GM21526 (cell line): Measurements from ENCODE around the gene ZNF821.
"Not testable (repeated sequence)": the region's sequence is repeated elsewhere in the genome, so short reads cannot be mapped to it uniquely, and the experiment has no call there.

Experiments used
- ATAC-seq: cut with Tn5 transposase; IDR thresholded peaks from one replicate; pipeline ENCODE4 v1.9.1; 2021; ENCODE audit warnings: moderate library complexity; ENCODE audit not compliant: unreplicated experiment, low FRiP score

Gene ZNF821

GRCh38 chr16:71903608-71904007 lies 19.6 kb upstream of the ZNF821 start:
- no peak for ATAC-seq

GRCh38 chr16:71902656-71903365 lies 18.8 kb upstream of the ZNF821 start:
- no peak for ATAC-seq

- ATAC-seq = no peak
These were observed 15.2 kb upstream of the ZNF821 start for GRCh38 chr16:71899171-71899570.

- no peak for ATAC-seq
These were observed 12.9 kb upstream of the ZNF821 start for GRCh38 chr16:71896764-71897368.

GRCh38 chr16:71895679-71896365 lies 11.8 kb upstream of the ZNF821 start:
- ATAC-seq = peak; percentile 16

GRCh38 chr16:71894921-71895678 lies 11.1 kb upstream of the ZNF821 start, which contains the start of gene IST1:
TSS of gene IST1 (plus strand) at chr16:71895531. CDS start at chr16:71915641, 20,110 bp downstream.
- ATAC-seq = peak; percentile 73

GRCh38 chr16:71894229-71894920 lies 10.4 kb upstream of the ZNF821 start:
- ATAC-seq = peak; percentile 16

GRCh38 chr16:71893888-71894228 lies 9.9 kb upstream of the ZNF821 start:
- ATAC-seq = no peak

GRCh38 chr16:71889147-71889546 lies 5.2 kb upstream of the ZNF821 start:
- ATAC-seq = no peak

- ATAC-seq = no peak
These were observed 1.3 kb upstream of the ZNF821 start for GRCh38 chr16:71885261-71885650.

GRCh38 chr16:71883168-71883848 lies 674 bp downstream of the ZNF821 start:
- ATAC-seq = peak; percentile 36

- ATAC-seq = peak; percentile 30
These were observed 1.3 kb downstream of the ZNF821 start for GRCh38 chr16:71882505-71883167.

- ATAC-seq = no peak
These were observed 3.8 kb downstream of the ZNF821 start for GRCh38 chr16:71880176-71880575.

- no peak for ATAC-seq
These were observed 5.1 kb downstream of the ZNF821 start for GRCh38 chr16:71878911-71879310.

- no peak for ATAC-seq
These were observed 10.8 kb downstream of the ZNF821 start for GRCh38 chr16:71873199-71873598.

GRCh38 chr16:71870818-71871217 lies 13.2 kb downstream of the ZNF821 start:
- ATAC-seq = no peak

- ATAC-seq = no peak
These were observed 14.9 kb downstream of the ZNF821 start for GRCh38 chr16:71869089-71869488.

GRCh38 chr16:71867939-71868338 lies 16.0 kb downstream of the ZNF821 start:
- ATAC-seq = no peak

GRCh38 chr16:71867175-71867574 lies 16.8 kb downstream of the ZNF821 start:
- ATAC-seq = not testable (repeated sequence)
